ENCODE measurements around the gene PIP5KL1.

PIP5KL1 gene

DNA sequence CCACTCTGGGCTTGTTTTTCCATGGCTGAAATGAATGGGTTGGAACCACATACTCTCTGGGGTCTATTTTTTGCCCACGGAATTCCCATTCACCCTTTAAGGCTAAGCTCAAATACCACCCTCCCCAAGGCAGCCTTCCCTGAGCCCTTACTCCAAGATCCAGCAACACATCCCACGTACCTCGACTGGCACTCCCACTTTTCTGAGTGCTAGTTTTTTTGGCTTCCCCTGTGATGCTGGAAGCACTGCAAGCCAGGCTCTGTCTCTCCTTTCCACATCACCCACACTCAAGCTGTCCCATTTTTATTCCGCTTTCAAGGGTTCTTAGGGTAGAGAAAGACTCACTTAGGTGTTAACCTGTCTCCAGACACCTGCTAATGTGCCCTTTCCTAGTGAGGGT, 37.2 kb downstream of the PIP5KL1 start:
- TF ChIP-seq, protein P1, sequence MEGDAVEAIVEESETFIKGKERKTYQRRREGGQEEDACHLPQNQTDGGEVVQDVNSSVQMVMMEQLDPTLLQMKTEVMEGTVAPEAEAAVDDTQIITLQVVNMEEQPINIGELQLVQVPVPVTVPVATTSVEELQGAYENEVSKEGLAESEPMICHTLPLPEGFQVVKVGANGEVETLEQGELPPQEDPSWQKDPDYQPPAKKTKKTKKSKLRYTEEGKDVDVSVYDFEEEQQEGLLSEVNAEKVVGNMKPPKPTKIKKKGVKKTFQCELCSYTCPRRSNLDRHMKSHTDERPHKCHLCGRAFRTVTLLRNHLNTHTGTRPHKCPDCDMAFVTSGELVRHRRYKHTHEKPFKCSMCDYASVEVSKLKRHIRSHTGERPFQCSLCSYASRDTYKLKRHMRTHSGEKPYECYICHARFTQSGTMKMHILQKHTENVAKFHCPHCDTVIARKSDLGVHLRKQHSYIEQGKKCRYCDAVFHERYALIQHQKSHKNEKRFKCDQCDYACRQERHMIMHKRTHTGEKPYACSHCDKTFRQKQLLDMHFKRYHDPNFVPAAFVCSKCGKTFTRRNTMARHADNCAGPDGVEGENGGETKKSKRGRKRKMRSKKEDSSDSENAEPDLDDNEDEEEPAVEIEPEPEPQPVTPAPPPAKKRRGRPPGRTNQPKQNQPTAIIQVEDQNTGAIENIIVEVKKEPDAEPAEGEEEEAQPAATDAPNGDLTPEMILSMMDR (IDR thresholded peaks at IDR 0.05; ENCODE audit: low read depth, low read length), result no peak
- DNase-seq (ENCODE audit: extremely low read depth, low read depth), result no peak

DNA sequence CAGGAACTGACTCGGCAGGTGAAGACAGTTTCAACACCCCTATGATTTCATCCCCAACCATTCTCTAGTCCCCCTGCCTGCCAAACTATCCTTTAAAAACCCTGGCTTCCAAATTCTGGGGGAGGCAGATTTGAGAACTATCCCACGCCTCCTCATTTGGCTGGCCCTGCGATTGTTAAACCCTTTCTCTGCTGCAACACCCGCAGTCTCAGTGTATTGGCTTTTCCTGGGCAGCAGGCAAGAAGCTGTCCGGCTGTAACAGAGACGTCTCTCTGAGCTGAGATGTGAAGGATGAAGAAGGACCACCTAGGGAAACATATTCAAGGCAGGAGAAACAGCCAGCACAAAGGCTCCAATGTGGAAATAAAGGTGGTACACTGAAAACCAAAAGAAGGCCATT, 37.7 kb downstream of the PIP5KL1 start:
- no peak for DNase-seq (ENCODE audit: extremely low read depth, low read depth)
- TF ChIP-seq, protein P1 (IDR thresholded peaks at IDR 0.05; ENCODE audit: low read depth, low read length), result no peak

DNA sequence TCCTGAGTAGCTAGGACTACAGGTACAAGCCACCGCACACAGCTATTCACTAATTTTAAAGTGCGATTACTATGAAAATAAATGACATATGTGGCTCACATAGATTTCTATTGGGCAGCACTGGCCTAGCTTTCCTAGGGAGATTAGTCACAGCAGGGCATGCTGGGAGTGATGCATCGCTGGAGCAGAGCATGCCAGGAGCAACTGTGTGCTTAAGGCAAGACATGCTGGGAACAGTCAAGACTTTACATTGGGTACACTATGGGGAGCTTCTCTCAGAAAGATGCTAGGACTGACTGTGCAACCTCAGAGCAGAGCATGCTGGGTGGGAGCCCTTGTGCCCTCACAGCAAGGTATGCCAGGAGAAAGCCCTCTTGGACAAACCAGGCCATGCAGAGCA, 40.5 kb downstream of the PIP5KL1 start:
- DNase-seq (ENCODE audit: extremely low read depth, low read depth), result no peak
- TF ChIP-seq, protein P1 (IDR thresholded peaks at IDR 0.05; ENCODE audit: low read depth, low read length), result no peak

DNA sequence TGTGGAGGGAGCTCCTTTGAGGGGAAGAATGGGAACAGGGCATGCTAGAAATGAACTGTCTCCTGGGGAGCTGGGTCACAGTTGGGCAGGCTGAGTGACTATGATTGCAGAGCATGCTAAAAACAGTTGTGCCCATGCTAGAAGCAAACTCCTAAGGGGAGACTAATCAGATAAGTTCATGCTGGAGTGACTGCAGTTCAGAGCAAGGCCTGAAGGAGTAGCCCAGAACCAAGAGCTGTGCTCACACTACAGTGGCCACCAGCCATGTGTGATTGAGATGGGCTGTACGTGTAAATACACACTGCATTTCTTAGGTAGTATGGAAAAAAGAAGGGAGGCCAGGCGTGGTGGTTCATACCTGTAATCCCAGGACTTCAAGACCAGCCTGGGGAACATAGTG, 42.8 kb downstream of the PIP5KL1 start:
- TF ChIP-seq, protein P1 (IDR thresholded peaks at IDR 0.05; ENCODE audit: low read depth, low read length), result no peak; the same call in 1 of the 2 replicates
- no peak for DNase-seq (ENCODE audit: extremely low read depth, low read depth)

DNA sequence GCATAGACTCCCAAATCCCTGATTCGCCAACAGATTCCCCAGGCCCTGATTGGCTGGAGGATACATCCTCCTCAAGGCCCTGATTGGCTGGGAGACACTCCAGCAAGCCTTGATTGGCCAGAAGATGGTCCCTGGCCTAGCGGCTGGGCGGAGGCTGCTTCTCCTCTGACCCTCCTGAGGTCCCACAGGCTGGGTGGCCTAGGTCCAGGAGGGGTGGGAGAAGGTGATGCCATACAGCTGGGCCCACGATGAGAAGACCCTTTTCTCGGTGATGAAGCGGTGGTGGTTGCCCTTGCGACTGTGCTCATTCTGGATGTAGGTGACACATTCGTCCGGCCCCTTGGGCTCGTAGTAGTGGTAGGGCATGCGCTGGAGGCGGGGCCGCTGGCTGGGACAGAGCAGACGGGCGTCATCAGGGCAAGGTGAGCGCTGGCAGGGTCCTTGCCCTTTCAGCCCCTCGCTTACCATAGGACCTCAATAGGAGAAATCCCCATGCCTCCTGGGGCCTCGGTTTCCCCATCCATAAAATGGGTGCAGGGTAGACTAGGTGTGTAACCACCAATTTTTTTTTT, 44.1 kb downstream of the PIP5KL1 start:
- TF ChIP-seq, protein P1 (IDR thresholded peaks at IDR 0.05; ENCODE audit: low read depth, low read length), result no peak
- no peak for DNase-seq (ENCODE audit: extremely low read depth, low read depth)

DNA sequence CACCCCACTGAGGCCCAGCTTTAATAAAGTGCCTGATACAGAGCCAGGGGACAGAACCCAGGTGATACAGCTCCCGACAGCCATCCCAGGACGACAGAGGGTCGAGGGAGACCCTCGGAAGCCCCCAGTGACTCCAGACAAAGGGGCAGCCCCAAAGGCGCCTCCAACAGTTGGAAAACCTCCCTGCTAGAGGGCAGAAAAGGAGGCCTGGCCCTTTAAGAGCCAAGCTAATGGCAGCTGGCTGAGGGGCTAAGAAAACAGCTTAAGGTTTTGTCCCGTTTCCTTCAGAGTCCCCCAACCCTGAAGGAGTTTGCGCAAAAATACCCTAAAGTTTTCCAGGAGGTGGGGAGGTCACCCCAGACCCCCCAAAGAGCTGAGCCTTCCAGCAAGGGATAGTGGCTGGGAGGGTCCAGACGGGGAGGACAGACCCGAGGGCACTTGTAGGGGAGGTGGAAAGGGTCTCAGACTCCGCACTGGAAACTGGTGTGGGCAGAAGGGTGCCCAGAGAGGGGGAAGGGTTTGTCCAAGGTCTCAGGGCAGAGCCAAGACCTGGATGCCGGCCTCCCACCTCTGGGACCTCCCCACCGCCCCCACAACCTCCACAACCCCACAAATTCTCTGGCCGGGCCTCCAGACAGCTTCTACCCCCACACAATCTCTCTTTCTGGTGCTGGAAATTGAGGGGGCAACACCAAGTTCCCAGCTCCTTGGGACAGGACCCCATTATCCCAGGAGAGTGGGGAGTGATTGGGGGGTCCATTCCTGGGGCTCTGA, 44.9 kb downstream of the PIP5KL1 start:
- TF ChIP-seq, protein P1 (IDR thresholded peaks at IDR 0.05; ENCODE audit: low read depth, low read length), result no peak
- DNase-seq (ENCODE audit: extremely low read depth, low read depth), result no peak

DNA sequence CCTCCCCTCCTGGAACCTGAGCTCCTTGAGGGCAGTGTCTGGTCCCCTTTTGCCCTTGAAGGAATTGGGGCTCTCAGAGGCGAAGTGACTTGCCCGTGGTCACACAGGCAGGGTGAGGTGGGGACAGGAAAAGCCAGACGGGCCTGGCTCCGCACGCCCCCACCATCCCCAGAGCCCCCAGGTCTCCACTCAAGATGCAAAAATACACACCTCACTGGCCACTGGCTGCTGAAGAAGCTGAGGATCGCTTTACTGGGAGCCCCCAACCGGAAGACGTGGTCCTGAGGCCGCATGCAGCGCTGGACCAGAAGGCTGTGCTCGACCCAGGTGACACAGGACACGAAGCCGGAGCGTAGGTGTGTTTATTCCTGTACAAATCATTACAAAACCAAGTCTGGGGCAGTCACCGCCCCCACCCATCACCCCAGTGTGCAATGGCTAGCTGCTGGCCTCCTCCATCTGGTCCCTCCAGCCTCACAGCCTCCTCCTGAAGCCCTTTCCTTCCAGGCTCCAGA, 45.5 kb downstream of the PIP5KL1 start:
- no peak for DNase-seq (ENCODE audit: extremely low read depth, low read depth)
- TF ChIP-seq, protein P1 (IDR thresholded peaks at IDR 0.05; ENCODE audit: low read depth, low read length), result no peak

All from AG09319 (cell line).